Hindlimb muscle (tissue), 1 donor: ENCODE data around the gene VASH2. TPM values are rescaled to one million over a fixed set of nuclear protein-coding genes. Genes with fewer than 3 reads are reported as not detected.

ENCODE experiments used
- DNase-seq: peaks from one replicate; pipeline ENCODE4 v3.0.0-alpha.2; 2013
- polyA plus RNA-seq: library from polyadenylated mRNA; unstranded; fragments of 120-200 nt; gene quantifications from one replicate; pipeline ENCODE4 v1.2.1, GENCODE V29; 2013; ENCODE audit not compliant: insufficient read length

VASH2 gene
- polyA plus RNA-seq, 1 donor, result 34.8 TPM

DNA sequence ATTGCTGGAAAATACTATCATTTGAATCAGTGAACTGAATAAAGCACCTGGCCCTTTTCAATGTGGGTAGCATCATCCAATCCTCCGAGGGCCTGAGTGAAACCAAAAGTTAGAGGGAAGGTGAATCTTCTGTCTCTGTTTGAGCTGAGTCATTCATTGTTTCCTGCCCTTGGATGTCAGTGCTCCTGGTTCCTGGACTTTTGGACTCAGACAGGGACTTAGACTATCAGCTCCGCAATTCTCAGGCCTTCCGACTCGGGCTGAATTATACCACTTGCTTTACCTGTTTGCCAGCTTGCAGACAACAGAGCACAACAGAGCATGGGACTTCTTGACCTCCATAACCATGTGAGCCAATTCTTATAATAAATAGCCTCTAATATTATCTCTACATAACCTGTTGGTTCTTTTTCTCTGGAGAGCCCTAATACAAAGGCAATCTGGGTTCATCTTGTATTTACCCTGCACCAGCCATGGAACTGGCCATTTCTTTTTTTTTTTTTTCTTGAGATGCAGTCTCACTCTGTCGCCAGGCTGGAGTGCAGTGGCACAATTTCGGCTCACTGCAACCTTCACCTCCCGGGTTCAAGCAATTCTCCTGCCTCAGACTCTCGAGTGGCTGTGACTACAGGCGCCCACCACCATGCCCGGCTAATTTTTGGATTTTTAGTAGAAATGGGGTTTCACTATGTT is 19.2 kb upstream of the VASH2 start:
- no peak for DNase-seq

DNA sequence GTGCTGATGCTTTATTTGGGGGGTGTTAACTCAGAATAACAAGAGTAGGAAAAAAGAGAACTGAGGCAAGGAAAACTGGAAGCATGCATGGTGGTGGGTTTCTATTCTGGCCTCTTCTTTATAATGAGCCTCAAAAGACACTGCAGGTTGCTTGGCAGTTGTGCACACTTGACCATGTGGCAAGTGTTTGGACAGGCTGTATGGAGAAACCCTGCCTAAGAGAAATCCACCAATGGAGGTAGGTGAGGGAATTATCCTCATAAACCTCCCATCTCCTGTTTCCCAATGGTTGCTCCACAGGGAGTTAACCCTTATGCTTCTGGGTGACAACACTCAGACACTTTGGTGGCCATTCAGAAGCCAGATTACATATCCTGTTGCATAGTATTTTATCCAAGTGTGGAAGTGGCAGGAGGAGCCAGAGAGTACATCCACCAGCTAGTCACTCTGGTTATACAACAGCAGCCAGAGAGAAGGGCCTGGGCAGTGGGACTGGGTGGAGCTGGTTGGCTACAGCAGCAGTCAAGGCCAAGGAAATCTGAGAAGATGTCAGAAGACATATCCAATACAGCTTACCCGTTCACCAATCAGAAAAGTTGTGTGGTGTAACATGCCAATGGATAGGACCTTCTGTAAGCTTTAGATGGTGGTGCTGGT is 16.4 kb upstream of the VASH2 start:
- DNase-seq, result no peak

DNA sequence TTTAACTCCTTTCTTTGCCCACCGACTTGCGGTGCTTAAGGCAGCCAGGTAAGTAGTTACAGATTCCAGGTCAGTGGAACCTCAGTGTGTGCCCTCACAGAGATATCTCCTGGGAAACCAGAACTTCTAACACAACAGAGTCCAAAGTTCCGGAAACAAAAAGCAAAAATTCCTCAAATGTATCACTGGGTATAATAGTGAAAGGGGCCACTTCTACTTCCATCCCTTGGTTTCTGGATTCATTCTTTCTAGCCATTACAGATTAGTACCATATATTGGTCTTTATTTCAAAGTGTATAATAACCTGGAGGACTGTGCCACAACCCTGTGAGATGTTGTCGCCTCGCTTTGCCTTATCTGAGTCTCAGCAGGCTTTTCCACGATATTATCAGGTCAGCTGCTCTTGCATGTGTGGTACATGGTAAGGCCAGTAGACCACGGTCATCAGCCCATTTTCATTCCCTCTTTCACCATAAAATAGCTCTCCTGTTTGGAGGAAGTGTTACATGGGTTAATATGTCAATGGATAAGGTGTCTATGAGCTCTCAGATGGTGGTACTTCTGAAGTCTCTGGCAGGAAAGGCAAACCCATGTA is 14.9 kb upstream of the VASH2 start:
- DNase-seq, result no peak

DNA sequence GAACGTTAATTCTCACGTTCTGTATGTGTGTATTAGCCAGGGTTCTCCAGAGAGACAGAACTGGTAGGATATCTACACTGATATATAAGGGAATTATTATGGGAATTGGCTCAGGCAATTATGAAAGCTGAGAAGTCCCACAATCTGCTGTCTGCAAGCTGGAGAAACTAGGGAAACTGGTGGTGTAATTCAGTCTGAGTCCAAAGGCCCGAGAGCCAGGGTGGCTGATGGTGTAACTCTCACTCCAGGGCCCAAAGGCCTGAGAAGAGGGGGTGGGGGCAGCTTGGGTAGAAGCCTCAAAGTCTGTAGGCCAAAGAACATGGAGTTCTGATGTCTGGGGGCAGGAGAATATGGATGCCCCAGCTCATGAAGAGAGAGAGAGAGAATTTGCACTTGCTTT is 13.3 kb upstream of the VASH2 start:
- DNase-seq, result no peak

DNA sequence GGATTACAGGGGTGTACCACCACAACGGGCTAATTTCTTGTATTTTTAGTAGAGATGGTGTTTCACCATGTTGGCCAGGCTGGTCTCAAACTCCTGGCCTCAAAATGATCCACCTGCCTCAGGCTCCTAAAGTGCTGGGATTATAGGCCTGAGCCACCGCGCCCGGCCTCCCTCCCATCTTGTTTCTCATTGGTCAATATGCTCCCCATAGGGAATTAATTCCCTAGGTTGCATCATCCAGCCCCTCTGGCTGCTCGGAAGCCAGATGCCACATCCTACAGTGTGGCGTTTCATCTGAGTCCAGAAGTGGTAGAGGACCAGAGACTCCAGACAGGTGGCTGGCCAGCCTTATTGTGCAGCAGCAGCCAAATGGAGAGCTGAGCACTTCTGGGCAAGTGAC is 11.5 kb upstream of the VASH2 start:
- DNase-seq, result no peak

DNA sequence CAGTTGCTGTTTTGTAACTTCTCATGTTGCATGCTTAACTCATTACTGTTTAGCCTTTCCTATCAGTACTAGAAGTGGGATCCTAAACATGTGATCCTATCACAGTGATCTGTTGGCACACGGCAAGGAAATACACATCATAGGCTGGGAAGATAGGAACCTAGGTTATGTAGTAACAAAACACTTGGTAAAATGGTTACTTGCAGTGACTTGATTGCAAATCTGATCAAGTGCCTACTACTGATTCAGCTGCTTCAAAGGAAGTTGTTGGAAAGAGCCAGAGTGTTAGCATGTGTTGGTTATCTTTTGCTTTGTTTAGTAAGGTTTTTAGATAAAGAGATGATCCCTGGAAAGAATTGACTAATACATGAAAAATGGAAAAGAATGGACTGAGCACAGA is 8.9 kb upstream of the VASH2 start:
- DNase-seq, result no peak

DNA sequence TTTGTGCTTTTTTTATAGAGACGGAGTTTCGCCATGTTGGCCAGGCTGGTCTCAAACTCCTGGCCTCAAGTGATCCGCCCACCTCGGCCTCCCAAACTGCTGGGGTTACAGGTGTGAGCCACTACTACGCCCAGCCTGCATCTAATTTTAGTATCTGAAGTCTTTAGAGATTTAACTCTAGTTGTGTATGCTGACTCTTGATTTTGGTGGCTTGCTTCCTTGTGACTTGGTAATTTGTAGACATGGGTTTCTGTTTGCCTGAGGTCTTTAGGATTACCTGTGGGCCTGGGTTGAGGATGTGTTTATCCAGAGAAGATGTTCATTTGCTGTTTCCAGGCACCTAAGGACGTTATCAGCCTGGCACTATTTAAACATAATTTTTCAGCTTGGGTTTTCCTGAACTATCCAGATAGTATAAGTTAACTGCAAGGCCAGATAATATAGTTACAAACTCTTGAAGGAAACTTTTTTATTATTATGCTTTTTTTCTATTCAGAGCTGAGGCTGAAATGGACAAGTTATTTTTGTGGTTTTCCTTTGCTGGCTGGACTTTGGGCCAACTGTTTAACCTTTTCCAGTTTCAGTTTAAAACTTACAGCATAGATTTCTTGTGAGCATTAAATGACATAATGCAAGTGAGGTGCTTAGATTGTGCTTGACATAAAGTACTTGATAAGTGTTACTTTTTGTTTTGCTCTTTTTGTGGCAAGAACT is 7.5 kb upstream of the VASH2 start:
- DNase-seq, result no peak

DNA sequence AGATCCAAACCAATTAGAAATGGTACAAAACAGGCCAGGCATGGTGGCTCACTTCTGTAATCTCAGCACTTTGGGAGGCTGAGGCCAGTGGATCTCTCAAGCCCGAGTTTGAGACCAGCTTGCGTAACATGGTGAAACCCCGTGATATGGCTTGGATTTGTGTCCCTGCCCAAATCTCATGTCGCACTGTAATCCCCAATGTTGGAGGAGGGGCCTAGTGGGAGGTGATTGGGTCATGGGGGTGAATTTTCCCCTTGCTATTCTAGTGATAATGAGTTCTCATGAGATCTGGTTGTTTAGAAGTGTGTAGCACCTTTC is 7.0 kb upstream of the VASH2 start:
- no peak for DNase-seq

DNA sequence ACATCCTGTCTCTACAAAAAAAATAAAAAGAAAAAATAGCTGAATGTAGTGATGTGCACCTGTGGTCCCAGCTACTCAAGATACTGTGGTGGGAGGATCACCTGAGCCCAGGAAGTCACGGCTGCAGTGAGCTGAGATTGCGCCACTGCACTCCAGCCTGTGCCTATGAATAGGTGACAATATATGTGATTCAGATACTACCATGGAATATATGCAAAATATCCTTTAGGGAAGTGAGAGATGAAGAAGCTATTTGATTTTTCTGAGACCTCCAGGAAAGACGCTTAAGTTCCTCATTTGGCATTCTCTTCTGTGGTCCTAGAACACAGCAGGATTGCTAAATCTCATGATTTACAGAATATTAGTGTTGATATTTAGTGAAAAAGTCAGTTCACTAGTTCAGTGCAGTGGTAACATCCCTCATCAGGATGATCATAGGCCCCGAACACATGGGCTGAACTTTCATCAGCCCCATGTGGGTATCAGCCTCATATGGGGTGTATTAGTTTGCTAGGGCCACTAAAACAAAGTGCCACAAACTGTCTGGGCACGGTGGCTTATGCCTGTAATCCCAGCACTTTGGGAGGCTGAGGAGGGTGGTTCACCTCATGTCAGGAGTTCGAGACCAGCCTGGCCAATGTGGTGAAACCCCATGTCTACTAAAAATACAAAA is 6.0 kb upstream of the VASH2 start:
- DNase-seq, result no peak

DNA sequence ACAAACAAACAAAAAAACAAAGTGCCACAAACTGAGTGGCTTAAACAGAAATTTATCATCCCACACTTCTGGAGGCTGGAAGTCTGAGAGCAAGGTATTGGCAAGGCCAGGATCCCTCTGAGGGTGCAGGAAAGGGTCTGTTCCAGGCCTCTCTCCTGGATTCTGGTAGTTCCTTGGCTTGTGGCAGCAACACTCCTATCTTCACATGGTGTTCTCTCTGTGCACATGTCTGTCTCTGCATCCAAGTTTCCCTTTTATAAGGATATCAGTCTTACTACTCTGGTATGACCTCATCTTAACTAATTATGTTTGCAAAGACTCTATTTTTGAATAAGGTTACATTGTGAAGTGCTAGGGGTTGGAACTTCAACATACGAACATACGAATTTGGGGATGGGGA is 5.3 kb upstream of the VASH2 start:
- DNase-seq, result no peak

DNA sequence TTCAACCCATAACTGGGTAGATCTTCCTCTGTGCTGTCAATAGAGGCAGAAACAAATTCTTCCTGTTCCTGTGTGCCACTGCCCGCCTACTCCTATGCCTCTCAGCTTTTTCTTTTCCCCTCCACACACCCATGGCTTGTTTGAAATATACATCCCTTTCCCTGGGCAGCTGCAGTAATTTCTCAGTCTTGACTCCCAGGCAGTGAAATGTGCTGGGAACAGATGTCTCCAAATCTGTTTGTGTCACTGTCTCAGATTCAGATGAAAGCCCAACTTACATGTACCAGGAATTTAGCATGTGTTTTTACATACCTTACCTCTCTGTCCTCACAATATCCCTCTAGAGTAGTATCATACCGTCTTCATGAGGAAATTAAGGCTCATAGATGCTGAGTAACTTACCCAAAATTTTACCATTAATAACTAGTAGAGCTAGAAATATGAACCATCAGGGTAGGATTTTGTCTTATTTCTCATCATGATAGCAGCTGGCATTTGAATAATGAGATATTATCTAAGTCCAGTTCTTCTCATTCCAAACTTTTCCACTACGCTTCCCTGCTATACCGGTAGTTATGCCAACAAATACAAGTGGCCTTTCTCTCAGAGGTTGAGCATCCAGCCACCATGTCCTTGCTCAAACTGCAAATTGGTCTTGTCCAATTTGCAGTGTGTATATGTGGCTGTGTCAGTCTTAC is 4.7 kb upstream of the VASH2 start:
- no peak for DNase-seq

DNA sequence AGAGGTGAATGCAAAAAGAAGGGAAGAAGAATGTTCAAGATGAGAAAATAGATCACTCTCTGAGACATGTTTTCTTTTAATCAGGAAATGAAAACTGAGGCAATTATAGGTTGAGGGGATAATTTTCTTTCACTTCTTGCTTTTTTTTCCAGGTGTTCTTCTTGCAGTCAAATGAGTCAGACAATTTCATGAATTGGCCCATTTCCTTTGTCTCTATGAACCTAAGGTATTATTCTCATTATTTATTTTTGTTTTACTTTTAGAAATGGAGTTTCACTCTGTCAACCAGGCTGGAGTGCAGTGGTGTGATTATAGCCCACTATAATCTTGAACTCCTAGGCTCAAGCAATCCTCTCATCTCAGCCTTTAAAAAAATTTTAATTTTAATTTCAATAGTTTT is 3.5 kb upstream of the VASH2 start:
- no peak for DNase-seq

DNA sequence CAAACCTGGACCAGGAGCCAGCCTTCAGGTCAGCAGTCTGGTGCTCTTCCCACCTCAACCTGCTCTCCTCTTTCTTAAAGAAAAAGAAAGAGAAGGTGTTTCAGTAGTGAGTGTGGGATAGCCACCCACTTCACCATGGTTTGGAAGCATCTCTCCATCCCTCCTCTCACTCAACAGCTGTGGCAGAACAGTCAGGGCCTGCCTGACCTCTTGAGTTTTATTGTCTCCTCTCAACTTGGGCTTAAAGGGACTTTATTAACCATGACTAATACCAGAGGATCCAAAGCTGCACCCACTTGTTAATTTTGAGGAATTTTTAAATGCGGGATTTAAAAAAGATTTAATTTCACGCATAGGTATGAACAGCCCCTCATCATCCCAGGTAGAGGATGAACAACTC is 570 bp upstream of the VASH2 start:
- no peak for DNase-seq

DNA sequence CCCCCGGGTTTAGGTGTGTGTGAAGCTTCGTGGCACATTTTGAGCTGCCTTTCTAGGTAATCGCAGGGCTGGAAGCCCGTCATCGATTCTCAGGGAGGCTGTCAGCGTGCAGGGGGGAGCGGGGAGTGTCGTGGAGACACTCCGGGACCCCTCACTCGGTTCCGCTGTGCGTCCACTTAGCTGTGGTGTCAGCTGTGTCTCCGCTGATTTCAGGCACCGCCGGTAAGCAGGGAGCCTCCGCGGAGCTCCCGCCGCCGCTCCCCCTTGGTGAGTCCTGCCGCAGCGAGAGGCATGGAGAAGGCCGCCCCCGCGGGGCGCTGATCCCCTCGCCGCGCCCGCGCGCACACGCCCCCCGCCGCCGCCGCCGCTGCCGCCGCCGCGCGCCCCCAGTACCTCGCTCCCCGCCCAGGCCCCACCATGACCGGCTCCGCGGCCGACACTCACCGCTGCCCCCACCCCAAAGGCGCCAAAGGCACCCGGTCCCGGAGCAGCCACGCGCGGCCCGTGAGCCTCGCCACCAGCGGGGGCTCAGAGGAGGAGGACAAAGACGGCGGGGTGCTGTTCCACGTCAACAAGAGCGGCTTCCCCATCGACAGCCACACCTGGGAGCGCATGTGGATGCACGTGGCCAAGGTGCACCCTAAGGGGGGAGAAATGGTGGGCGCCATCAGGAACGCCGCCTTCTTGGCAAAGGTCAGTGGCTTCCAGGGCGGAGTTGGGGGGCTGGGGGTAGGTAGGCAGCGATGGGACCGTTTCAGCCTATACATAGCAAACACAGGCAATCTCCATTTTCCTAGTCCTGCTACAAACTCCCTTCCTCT is 995 bp downstream of the VASH2 start:
- peak; percentile 19 for DNase-seq

DNA sequence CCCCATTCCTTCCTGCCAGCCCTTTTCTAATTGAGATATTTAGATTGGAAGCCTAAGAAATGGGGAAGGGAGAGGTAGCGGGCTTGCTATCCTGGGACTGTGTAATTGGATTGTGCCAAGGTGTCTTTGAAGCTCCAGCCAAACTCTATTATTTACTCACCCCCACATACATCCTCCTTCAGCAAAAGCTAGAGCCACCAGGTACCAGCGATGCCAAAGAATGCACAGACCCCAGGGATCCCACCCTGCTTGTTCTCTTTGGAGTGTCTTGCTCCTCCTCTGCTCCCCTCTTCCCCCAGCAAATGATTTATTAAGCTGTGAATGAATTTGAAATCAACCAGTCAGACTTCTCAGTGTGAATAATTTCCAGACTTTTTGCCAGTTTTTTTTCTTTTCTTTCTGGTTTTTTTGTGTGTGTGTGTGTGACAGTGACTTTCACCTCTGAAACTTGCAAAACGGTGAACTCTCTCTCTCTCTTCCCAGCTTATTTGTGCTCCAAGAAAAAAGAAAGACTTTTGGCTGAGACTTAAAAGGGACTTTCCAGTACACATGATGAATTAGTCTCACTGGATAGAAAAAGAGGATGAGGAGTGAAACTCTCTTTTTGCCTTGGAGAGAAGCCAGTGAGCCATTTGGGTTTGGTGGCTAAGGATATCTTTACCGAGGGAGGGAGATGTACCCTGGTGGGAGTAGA is 1.8 kb downstream of the VASH2 start:
- DNase-seq, result peak; percentile 34

DNA sequence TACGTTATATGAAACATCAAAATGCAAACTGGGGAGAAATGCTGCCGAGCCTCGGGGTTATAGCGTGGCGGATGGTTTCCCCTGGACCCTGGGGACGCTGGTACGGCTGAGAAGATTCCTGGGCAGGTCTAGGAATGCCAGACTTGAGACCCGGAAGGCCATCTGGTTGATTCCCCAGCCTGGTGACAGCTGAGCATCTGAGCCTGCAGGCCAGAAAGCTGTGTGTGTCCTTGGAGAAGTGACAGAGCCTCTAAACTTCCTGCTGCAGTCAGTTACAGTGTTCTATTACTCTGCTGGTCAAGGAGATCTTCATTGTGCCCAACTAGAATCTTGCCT is 2.3 kb downstream of the VASH2 start:
- peak; percentile 54 for DNase-seq

DNA sequence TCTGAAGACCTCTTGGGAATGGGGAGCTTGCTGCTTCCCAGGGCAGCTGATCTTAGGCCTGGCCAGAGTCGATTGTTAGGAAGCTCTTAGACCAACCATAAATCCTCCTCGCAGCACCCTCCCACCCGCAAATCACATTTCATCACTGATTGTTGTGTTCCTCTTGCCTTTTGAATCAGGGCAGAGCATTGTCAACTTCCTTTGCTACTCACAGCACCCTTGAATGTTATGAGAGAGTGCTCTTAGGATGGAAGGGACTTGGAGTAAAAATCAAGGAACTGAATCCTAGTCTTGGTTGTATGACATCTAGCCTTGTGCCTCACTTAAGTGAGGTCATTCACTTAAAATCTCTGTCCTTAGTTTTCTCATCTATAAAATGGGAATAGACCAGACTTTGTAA is 3.0 kb downstream of the VASH2 start:
- DNase-seq, result no peak

DNA sequence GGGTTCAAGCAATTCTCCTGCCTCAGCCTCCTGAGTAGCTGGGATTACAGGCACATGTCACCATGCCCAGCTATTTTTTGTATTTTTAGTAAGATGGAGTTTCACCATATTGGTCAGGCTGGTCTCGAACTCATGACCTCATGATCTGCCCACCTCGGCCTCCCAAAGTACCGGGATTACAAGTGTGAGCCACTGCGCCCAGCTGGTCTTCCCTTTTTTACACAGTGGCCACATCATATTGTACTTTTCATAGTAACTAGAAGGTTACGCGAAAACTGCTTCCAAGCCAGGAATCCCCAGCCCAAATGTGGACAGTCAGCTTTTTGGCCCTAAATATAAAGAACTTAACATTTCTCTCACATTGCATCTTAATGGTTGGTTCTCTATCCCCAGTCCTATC is 4.2 kb downstream of the VASH2 start:
- no peak for DNase-seq

DNA sequence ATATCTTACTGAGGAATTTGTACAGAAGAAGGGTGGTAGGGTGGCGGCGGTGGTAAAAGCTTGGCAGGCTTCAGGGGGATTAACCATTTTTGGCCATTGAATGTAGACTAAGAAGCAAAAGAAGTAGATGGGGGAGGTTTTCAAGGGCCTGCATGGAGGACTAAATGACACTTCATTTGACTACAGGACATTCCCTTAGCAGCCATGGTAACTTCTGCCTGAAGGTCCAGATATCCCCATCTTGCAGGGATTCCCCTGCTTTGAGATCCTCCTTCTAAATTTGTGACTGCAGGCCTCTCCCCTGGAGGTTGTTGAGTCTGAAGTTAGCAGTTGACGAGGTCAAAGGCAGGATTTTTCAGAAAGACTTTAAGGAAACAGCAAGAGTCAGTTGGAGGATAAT is 4.8 kb downstream of the VASH2 start:
- DNase-seq, result no peak

DNA sequence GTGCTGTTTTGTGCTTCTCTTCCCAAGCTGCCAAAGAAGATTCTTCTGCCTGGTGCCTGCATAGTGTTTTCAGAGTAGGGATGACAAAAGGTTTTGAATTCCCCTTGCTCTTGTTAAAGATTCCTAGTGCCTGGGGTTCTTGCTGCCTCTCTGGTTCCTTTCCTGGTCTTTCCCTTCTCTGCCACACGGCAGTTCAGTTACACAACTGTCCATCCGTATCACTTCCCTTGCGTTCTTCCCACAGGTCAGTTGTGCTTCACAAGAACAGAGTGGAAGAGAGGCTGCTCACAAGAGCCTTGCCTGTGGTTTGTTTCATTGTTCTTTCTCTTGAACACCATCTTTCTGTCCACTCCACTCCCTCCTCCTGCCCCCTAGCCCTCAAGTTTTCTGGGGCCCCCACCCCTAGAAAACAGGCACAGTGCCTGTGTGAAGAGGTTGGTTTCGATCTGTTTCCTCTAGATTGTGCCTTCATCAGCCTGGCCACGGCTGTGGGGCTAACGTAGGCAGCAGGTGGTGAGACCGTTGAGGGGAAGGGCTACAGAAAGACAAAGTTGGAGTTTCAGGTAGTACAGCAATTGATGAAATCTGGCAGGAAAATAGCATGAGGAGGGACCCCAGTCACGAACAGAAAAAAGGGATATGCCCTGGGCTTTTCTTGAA is 5.8 kb downstream of the VASH2 start:
- DNase-seq, result no peak

DNA sequence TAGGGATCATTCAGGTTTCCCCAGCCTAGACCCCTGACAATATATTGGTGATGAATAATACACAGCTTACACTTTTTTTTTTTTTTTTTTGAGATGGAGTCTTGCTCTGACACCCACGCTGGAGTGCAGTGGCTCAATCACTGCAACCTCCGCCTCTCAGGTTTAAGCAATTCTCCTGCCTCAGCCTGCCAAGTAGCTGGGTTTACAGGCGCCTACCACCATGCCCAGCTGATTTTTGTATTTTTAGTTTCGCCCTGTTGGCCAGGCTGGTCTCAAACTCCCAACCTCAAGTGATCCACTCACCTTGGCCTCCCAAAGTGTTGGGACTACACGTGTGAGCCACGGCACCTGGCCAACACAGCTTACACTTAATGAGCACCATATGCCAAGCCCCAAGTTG is 7.2 kb downstream of the VASH2 start:
- DNase-seq, result no peak
